Astrocyte of the spinal cord (primary cell): ENCODE data around the gene PTEN.

Source experiments
- DNase-seq: peaks from one replicate; pipeline ENCODE4 v3.0.0; 2011; ENCODE audit warnings: low read depth, low spot score
- H3K4me3 ChIP-seq: 2 replicates; pipeline ENCODE4 v1.5.1; 2011; ENCODE audit warnings: low read depth, mild to moderate bottlenecking, low read length, moderate library complexity
- in situ Hi-C: cut with HindIII; loops from 2 replicates; pipeline ENCODE4 v1.10.0; 2017; ENCODE audit warnings: low sequenced_read_pairs
- TF ChIP-seq, protein P1 (sequence below): IDR thresholded peaks from 2 replicates; pipeline ENCODE4 v1.5.1; 2012; ENCODE audit warnings: low read depth, mild to moderate bottlenecking, low read length, inconsistent platforms

Gene PTEN

DNA sequence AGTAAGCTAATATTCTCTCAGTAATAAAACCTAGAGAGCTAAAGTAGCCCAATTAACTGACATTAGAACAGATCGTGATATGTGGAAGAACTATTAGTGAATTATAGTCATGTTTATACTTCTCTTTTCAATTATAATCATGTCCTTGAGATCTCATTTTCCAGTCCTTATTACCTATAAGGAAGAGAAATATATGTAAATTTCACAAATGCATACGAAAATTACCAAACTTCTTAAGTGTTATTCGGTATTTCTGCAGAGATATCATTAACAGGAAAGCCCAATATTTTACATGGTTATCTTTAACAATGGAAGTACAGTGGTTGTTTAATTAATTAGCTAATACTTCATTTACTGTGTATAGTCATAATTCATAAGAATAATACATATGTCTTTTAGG, 110.7 kb downstream of the PTEN start:
- TF ChIP-seq, protein P1, sequence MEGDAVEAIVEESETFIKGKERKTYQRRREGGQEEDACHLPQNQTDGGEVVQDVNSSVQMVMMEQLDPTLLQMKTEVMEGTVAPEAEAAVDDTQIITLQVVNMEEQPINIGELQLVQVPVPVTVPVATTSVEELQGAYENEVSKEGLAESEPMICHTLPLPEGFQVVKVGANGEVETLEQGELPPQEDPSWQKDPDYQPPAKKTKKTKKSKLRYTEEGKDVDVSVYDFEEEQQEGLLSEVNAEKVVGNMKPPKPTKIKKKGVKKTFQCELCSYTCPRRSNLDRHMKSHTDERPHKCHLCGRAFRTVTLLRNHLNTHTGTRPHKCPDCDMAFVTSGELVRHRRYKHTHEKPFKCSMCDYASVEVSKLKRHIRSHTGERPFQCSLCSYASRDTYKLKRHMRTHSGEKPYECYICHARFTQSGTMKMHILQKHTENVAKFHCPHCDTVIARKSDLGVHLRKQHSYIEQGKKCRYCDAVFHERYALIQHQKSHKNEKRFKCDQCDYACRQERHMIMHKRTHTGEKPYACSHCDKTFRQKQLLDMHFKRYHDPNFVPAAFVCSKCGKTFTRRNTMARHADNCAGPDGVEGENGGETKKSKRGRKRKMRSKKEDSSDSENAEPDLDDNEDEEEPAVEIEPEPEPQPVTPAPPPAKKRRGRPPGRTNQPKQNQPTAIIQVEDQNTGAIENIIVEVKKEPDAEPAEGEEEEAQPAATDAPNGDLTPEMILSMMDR: no peak
- in situ Hi-C loops: no loop called here
- DNase-seq: no peak

DNA sequence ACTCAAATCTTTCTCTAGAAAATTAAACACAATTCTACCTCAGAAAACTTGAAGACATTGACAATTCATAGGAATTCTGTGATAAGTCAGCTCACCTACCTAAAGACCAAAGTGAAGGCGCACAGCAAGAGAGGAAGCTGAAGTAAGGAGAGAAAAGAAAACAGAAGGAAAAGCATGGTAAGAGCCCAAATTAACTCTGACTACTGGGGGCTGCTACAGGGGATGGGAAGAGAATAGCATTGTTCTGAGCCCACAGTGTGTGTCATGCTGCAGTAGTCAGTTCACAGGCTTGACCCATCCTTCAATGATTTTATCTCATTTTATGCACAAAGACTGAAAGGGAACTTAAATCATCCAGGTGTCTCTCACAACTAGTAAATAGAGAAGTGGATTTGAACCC, 111.3 kb downstream of the PTEN start:
- in situ Hi-C loops: no loop called here
- DNase-seq: no peak
- no peak overlapping the region for H3K4me3 ChIP-seq
- TF ChIP-seq, protein P1: no peak

More for the DNA sequence above, 110.7 kb downstream of the PTEN start:
- H3K4me3 ChIP-seq: no peak overlapping the region

DNA sequence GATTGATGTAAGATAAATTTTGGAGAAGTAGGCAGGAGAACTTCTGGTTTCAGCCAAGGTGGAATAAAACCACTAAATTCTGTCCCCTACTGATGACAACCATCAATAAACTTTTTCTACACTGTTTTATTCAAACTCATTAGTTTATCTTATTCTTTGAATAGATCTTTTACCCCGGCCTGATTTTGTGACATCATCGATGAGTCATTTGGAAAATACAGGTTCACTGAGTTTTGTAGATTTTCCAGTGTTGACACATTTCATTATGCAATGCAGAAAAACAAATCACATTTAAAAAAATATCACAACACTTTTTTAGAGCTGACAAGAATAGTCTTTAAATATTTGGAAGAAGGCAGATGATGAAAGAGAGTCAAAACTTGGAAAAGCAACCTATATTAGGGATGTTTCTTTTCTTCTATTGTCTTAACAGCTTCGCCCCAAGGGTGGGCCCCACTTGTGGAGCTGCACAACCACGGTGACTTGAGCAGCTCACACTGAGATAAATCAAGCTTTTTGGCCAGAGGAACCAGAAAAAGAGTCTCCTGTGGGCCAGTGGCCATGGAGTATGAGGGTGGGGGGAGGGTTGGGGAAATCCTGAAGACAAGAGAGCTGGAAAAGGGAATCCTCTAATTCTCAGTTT, 112.8 kb downstream of the PTEN start:
- no peak for DNase-seq

DNA sequence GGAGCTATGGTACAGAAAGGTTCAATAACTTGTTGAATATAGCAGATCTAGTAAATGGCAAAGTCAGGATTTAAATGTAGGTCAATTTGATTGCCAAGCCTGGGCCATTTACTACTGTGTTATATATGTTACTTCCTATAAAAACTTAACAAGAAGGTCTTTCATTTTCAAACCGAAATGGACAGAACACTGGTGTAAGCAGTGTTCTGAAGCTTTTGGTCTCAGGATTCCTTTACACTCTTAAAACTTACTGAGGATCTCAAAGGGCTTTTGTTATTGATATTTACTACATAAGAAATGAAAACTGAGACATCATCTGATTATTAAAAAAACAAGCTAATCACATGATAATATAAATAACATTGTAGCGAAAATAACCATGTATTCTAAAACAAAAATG, 114.7 kb downstream of the PTEN start:
- TF ChIP-seq, protein P1: no peak
- H3K4me3 ChIP-seq: no peak overlapping the region
- in situ Hi-C loops: no loop called here
- no peak for DNase-seq

More for the DNA sequence above, 112.8 kb downstream of the PTEN start:
- in situ Hi-C loops: no loop called here
- no peak overlapping the region for H3K4me3 ChIP-seq
- TF ChIP-seq, protein P1: no peak

DNA sequence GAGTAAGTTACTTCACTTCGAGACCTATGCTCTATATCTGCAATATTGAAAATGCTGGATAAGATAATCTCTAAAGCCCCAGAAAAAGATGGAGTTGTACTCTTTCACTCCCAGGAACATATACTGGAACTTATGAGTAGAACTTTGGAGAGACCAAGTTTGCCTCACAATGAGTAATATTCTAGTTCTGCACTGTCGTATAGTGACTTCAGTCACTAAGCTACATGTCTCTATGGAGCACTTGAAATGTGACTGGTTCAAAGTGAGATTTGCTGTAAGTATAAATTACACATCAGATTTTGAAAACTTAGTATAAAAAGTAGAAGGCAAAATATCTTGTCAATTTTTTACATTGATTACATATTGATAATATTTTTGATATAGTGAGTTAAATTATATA, 116.4 kb downstream of the PTEN start:
- no peak for DNase-seq
- in situ Hi-C loops: no loop called here
- TF ChIP-seq, protein P1: no peak
- H3K4me3 ChIP-seq: no peak overlapping the region

DNA sequence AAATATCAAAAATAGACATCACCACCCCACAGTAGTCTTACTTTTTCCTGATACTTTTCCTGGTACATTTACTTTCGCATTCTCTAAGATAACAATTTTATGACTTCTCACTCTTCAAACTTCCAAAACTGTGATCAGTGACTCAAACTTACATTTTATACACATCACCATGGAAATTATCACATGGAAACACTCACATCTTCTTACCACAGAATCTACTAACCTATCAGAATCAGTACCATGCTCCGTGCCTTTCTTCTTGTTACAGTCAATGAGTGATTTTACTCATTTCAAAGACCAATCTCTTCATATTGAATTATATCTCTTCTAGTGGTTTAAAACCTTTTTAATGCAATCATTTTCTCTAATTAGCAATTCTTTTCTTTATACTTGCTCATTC, 120.3 kb downstream of the PTEN start:
- no peak for DNase-seq
- TF ChIP-seq, protein P1: no peak
- in situ Hi-C loops: no loop called here
- no peak overlapping the region for H3K4me3 ChIP-seq

DNA sequence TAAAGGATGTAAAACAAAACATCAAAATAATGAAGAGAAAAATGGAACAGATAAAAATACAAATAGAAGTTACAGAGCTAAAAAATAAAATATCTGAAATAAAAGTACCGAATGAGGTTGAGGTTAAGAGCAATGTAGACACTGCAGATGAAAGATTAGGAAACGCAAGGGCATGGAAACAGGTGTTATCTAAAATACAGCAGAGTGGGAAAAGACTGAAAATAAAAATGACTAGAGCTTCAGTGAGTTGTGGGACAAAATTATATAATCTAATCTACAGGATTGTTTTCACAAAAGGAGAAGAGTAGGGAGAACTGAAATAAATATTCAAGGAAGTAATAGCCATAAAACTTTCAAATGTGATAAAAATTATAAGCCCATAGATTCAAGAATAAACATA, 123.8 kb downstream of the PTEN start:
- TF ChIP-seq, protein P1: no peak
- in situ Hi-C loops: no loop called here
- DNase-seq: no peak
- H3K4me3 ChIP-seq: no peak overlapping the region
